Activated effector memory CD4-positive, alpha-beta T cell treated with Interleukin-2 at 50 U/mL for 16 hours (primary cell): Measurements from ENCODE around the gene CPPED1.
"Not testable (repeated sequence)": the region's sequence is repeated elsewhere in the genome, so short reads cannot be mapped to it uniquely, and the experiment has no call there.

ENCODE experiments used
- DNase-seq: peaks from one replicate; pipeline ENCODE4 v3.0.0-alpha.2; 2020

Gene CPPED1

DNA sequence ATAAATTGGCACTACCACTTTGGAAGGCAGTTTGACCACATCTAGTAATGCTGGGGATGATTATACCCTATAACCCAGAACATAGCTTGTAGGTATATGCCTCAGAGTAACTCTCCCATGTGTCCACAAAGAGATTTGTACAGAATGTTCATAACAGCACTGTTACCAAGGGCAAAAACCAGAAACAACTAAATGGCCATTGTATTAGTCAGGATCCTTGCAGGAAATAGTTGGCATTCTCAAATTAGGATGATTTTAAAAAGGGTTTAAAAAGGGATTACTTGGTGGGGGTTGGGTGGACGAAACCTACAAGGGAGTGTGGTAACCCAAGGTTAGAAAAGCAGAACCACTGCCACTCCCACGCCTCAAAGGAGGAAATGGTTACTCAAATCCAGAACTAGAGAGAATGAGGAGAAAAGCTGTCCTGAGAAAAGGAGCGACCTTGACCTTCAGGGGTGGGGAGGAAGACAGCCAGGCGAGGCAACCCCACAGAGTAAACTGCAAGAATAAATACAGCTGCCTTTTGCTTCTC, 2.1 kb downstream of the CPPED1 start:
- DNase-seq: no peak

DNA sequence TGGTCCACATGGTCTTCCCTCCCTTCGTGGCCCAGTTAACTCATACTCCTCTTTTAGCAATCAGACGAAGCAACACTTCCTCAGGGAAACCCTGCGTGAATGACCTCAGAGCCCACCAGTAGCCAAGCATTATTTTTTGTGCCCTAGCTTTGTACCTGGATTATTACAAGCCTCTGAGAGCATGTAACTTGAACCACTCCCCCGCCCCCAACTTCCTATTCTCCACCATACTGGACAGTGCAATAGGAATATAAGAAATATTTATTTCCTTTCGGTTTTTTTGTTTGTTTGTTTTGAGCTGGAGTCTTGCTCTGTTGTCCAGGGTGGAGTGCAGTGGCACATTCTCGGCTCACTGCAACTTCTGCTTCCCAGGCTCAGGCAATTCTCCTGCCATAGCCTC, 2.9 kb downstream of the CPPED1 start:
- no peak for DNase-seq

DNA sequence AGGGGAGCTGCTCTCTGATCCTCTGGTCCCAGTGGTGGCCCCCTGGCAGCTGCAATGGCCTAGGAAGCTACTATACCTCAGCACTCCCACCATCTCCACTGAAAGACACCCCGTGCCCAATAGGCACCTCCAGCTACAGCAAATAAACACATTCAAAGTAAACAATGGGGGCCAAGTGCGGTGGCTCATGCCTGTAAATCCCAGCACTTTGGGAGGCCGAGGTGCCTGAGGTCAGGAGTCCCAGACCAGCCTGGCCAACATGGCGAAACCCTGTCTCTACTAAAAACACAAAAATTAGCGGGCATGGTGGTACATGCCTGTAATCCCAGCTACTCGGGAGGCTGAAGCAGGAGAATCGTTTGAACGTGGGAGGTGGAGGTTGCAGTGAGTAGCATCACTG, 3.7 kb downstream of the CPPED1 start:
- not testable (repeated sequence) for DNase-seq

DNA sequence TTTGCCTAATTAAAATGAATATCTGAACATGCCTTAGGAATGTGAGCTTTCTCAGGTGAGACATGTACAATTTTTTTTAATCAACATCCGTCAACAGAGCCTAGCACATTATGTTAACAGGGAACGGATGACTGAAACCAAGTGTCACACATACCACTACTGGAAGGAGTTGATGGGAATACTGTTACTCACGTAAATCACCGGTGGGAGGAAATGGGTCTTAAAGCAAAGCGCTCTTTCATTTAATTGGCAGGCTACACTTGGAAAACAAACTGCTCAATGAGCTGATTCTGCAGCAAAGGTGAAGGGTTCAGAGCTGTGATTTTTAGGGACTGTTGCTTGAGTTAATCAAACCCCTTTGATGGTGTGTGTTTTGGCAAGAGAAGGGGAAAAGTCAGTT, 4.8 kb downstream of the CPPED1 start:
- no peak for DNase-seq

DNA sequence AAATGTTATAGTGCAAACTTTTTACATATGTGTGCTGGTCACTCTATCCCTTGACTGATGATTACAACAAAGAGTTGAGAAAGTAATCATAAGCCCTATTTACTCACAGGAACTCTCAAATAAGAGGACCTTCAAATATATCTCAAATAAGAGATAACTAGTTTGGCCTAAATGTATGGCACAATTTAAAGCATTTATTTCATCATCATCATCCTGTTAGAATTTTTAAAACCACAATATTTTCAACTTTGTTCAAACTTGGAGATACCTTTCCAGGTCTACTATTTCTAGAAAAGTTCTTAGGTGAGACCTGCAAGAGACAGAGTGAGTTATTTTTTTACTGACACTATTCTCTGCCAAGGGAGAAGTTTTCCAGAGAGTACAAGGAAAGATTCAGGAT, 5.5 kb downstream of the CPPED1 start:
- no peak for DNase-seq

DNA sequence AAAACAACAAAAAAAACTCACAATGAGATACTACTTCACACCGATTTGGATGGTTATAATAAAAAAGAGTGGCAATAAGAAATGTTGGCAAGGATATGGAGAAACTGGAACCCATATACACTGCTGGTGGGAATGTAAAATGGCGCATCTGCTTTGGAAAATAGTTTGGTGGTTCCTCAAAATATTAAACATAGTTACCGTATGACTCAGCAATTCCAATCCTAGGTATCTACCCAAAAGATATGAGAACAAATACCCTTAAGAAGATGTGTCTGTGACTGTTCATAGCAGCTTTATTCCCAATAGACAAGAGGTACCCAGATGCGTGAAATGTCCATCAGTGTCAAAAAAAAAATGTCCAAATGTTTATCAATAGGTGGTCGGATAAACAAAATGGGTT, 7.2 kb downstream of the CPPED1 start:
- DNase-seq: no peak

DNA sequence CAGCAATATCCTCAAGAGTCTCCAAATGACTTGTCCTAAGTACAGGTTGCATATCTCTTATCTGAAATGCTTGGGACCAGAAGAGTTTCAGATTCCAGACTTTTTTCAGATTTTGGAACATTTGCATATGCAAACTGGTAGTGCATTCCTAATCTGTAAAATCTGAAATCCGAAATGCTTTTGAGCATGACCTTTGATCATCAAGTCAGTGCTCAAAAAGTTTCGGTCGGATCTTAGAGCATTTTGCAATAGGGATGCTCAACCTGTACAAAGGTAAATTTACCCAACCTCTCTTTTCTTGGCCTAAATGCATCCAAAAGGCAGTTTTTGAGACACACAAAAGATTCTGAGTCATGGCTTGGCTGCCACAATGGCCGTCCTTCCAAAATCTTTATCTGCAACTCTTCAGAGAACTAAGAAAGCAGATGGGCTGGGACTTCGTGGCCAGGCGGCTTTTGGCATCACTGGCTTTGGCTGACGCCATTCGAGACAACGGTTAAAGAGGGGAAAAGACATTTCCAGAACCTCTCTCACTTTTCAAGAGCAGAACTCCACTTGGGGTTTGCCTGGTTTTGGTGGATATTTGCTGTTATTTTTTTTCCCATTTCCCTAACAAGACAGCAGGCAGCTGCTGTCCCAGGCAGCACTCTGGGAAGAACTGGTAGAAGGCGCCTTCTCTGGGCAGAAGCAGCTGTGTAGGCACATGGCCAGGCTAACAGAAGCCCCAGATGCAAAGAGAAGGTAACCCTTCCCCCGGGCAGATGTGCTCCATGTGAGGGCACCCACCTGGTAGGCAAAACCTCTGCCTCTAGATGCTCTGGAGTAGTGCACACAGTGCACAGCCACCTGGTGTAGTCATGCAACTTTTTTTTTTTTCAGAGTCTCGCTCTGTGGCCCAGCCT, 8.9 kb downstream of the CPPED1 start:
- DNase-seq: no peak

DNA sequence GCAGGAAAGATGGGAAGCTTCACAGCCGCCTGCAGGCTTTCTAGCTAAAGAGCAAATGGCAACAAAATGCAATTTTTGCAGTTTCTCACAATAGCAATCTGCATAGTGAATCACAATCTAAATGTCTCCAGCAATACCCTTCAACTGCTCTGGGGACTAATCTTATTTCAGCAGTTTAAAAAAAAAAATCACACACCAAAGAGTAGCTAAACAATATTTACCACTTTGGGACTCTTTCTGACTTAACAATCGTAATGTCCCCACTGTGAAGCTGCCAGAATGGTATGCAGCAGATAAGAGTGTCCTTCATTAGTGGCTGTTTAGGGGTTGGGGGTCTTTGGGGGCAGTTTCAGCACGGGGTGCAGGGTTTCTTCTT, 9.8 kb downstream of the CPPED1 start:
- DNase-seq: no peak

DNA sequence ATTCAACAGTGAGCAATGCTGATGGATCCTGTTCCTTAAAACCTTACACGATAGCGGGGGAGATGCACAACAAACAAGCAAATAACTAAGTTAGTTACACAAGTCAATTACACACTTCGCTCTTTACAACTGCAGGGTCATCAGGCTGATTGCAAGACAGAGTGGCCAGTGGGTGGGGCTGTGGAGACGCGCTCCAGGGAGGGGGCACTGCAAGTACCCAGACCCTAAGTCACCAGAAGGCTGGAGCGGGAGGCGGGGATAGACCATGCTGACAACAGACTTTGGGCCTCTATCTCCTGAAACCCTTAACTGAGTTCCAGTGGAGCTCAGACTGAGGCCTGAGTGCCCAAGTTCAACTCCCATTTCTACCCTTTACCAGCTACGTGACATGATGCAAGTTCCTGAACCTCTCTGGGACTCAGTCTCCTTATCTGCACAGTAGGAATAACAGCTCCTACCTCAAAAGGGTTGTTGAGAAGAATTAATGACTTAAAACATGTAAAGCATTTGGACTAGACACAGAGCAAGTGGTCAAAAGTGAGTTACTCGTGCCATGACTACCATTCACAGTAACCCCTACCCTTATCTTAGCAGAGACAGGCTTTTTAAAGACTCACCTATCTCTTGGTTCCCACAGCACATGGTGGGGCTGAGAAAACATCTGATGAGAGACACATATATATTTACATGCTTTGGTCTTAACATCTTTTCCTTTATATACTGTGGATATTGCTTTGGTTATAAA, 10.4 kb downstream of the CPPED1 start:
- no peak for DNase-seq

DNA sequence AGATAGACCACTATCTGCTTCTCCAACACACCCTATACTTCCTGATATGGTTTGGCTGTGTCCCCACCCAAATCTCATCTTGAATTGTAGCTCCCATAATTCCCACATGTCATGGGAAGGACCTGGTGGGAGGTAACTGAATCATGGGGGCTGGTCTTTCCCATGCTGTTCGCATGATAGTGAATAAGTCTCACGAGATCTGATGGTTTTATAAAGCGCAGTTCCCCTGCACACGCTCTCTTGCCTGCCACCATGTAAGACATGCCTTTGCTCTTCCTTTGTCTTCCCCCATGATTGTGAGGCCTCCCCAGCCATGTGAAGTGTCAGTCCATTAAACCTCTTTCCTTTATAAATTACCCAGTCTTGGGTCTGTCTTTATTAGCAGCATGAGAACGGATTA, 11.2 kb downstream of the CPPED1 start:
- not testable (repeated sequence) for DNase-seq

DNA sequence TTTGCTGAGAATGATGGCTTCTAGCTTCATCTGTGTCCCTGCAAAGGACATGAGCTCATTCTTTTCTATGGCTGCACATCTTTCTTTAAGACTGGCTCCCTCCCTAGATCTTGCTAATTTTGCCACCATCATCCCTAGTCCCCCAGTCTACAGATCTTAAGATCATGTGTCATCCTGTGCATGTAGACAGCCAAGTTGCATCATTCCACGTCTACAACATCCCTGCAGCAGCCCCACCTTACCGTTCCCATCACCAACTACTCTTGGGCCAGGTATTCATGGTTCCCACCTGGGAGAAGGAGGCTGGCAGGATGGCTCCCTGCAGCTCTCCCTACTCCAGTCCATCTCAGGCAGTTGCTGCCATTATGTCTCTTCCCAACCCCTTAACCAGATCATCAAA, 12.3 kb downstream of the CPPED1 start:
- DNase-seq: no peak

DNA sequence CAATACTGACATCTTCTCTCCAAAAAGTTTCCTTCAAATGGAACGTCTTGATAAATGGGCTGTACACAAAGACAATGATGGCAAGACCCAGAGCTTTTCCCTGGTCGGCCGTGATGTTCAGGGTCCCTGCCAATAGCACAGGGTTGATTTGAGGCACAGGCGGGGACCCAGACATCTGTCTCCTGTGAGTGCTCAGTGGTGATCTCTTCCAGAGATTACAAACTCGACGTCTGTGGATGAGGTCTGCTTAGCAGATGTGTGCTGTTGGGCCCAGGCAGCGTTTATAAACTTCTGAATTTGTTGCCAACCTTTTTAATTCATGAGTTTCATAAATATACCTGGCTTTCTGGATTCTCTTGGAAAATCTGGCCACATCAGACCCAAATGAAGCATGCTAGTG, 14.9 kb downstream of the CPPED1 start:
- no peak for DNase-seq

DNA sequence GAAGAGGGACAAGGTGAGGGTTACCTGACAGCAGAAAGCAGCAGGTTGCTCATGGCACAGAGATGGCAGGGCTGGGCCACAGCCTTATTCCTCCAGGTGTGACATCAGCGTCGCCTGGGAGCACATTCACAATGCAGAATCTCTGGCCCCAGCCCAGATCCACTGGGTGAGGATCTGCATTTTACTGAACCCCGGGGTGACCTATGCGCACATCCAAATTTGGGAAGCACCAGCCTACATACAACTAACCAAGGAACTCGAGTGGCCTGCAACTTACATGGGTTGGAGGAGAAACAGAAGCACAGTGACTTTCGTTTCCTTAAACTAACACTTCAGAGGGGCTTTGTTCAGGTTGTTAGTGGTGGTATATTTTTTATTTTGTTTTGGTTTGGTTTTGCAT, 17.6 kb downstream of the CPPED1 start:
- no peak for DNase-seq

DNA sequence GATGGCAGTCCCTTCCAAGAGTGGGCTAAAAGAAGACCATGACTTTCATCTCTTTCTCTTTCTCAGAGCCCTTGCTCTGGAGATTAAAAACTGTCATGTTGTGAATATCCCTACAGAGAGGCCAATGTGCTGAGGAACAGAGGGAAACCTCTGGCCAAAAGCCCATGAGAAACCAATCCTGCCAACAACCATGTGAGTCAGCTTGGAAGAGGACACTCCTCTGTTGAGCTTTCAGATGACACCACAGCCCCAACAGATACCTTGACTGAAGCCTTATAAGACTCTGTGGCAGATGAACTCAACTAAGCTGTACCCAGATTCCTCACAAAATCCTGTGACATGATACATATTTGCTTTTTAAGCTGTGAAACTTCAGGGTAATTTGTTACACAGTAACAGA, 19.6 kb downstream of the CPPED1 start:
- no peak for DNase-seq

DNA sequence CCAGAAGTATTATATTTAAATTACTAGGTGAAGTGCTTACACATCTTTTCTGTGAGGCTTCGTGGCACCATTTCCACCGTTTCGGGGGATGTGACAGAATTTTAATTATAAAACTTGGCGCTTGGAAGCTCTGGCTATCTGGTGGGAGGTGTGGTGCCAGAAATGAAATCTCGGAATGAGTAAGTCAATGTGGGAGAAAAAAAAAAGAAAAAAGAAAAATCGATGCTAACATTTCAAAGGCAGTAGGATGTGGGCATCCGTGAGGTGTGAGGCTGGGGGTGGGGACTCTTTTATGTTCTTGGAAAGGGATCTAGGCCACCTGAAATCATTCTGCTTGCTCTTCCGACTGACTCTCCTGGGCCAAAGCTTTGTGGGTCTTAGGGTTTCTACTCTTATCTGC, 21.9 kb downstream of the CPPED1 start:
- no peak for DNase-seq

DNA sequence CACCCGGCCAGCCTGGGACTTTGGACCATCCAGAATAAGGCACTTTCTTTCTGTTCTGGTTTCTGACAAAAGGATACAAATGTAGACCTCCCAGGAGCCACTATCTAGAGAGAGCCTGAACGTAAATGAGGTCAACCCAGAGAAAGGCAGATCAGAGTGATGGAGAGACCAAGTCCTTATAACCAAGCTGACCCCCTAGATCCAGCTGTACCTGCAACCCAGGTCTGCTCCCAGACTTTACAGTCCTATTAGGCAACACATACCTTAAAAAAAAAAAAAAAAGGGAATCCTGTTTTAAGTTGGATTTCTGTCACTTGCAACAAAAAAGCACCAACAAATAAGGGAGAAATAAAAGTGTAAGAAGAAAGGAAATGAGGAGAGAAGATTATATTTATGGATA, 23.2 kb downstream of the CPPED1 start:
- DNase-seq: no peak

DNA sequence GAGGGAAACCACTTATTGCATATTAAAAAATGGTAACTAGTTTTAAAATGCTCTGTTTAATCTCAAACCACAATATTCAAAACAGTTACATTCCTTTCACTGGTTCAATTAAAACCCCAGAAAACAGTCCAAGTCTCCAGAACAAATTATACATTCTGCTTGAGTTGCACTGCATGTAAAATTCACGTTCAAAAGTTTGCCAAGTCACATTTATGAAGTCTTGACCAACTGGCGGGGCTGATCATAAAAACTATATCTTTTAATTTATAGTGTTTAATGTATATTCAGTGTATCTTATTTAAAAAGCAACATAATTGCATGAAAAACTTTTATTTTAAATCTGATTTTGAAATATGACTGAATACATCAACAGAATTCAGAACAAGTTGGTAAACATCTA, 25.0 kb downstream of the CPPED1 start:
- no peak for DNase-seq

DNA sequence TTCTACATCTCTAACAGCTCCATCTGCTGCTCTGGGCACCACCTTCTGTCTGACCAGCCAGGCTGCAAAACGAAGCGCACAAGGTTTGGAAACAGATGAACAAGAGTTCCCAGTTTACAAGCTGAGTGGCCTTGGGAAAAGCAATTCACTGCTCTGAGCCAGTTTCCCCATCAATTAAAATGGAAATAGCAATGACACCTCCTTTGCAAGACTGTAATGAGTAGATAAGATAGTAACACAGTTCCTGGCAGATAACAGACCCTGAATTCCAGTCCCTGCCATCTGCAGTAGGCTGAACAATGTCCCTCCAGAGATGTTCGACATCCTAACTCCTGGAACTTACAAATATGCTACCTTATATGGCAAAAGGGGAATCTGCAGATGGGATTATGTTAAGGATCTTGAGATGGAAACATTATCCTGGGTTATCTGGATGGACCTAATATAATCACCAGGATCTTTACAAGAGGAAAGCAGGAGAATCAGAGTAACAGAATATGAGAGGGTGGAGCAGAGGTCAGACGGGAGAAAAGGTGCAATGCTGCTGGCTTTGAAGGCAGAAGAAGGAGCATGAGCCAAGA, 27.9 kb downstream of the CPPED1 start:
- no peak for DNase-seq

DNA sequence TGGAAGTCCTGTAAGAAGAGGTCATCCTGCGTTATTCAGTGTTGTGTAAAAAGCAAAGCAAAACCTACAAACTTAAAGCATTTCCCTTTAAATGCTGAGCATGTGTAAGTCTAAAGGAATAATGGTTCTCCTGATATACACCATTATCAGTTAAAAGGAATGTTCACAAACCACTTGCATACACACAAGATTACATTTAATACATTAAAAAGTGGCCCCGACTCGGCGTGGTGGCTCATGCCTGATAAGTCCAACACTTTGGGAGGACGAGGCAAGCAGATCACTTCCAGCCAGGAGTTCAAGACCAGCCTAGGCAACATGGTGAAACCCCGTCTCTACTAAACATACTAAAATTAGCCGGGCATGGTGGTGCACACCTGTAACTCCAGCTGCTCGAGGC, 30.5 kb downstream of the CPPED1 start:
- DNase-seq: no peak

DNA sequence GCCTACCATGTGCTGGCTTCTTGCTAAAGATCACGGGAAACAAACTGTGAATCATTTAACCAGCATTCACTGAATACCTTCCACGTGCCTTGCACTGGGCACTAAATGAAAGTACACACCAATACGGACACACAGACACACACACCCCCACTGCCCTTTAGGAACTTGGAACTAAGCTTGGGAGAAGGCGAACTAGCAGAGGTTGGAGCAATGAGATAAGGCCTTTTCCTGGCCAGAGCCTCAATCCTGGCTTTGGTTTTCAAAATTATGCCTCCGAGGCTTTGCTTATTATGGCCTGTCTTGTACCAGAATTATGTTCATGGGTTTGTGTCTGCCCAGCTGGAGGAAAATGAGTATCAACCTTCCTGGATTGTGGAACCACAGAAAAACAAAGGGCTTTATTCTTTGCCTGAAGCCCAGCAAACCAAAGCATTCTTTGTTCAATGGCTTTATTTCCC, 32.3 kb downstream of the CPPED1 start:
- DNase-seq: no peak

DNA sequence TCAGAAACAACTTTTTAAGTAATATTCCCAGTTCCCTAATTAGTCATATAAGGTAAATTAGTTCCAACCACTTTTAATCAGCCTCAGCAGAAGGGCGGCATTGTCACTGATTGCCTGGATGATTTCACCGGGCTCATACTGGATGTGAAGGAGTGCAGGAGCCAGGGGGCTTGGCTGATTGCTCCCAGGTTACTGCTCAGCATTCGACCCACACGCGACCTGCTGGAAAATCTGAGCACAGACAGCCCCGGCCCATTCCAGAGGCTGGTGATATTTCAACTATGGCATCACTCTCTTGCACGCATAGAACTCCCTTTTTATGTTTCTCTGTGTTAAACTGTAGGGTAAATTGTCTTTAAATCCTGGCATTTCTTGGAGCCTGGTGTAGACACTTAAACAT, 34.2 kb downstream of the CPPED1 start:
- no peak for DNase-seq

DNA sequence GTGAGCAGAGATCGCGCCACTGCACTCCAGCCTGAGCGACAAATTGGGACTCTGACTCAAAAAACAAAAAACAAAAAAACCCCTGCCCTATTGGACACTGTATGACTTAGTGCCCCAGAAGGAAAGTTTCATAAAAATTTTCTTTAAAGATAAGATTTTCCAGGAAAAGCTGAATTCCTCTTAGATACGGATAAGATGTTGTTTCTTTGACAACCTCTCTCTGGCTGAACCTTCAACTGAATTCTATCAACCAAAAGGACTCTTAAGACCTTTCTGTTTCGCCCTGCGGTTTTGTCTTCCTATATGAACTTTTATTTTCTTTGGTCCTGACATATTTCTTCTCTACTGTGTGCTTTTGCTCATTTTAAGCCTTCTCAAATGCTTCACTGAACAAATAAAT, 35.8 kb downstream of the CPPED1 start:
- DNase-seq: no peak

DNA sequence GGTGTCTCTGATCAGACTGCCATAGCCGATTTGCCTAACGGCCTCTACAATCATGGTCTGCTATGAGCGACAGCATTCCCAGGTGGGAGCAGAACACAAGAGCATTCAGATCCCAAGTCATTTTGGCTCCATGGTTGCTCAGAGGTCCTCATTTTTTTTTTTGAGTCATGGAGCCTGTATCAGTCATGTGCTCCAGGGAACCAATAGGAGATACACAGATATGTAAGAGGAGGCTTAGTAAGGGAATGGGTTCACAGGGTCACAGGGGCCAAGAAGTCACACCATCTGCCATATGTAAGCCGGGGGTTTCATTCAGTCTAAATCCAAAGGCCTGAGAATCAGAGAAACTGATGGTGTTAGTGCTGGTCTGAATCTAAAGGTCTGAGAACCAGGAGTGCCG, 36.8 kb downstream of the CPPED1 start:
- no peak for DNase-seq

DNA sequence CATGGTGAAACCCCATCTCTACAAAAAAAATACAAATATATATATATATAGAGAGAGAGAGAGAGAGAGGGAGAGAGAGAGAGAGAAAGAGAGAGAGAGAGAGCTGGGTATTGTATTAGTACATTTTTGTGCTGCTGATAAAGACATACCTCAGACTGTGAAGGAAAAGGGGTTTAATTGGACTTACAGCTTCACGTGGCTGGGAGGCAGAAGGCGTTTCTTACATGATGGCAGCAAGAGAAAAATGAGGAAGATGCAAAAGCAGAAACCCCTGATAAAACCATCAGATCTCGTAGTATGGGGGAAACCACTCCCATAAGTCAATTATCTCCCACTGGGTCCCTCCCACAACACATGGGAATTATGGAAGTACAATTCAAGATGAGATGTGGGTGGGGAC, 37.5 kb downstream of the CPPED1 start:
- not testable (repeated sequence) for DNase-seq
